K562 (cell line): ENCODE measurements around the gene ZBTB16. TPM values are rescaled to one million over a fixed set of nuclear protein-coding genes. Genes with fewer than 3 reads are reported as not detected.
A peak's percentile ranks its signal among the peaks of the same experiment; 100 is the strongest.

Experiments used
- ATAC-seq: fragments of 200-7000 bp; cut with Tn5 transposase; 3 replicates; pipeline ENCODE4 v1.9.1; 2020; ENCODE audit warnings: moderate library complexity
- BruUV-seq: library from RNA; stranded (reverse); fragments of 400-500 nt; replicated peaks from 2 replicates; lab custom pipeline; 2021; lab: Mats Ljungman, UMichigan
- CTCF ChIA-PET: fragments of 300-600 bp; formaldehyde crosslinking; extraction: SDS; loops from one replicate; lab custom pipeline; 2021; ENCODE audit warnings: low intra/inter-chr PET ratio; lab: Yijun Ruan, JAX
- POLR2A ChIA-PET: fragments of 300-600, 350-650 bp; sonication (Branson Sonifier 250); formaldehyde crosslinking; extraction: SDS; loops from one replicate; lab custom pipeline; 2021; ENCODE audit warnings: antibody characterized with exemption, inconsistent platforms; lab: Yijun Ruan, JAX
- DNase-seq, 4 experiments: peaks; one replicate each; pipeline versions ENCODE4 v3.0.0 to v3.0.0-alpha.2; 2011 to 2018; ENCODE audit warnings: low spot score in 3 of 4, mixed read lengths in 3 of 4; ENCODE audit errors: extremely low read depth in 1 of 4
- FAIRE-seq: peaks from 2 replicates; lab custom pipeline; 2011; peaks lifted over from hg19 to GRCh38; lab: Jason Lieb, UNC
- H2AFZ ChIP-seq: 2 replicates; pipeline ENCODE4 v1.6.0; 2011; ENCODE audit warnings: low read depth, low read length, control low read depth, inconsistent platforms
- H3K27ac ChIP-seq: fragments of 200-600 bp; 3 replicates; pipeline ENCODE4 v1.8.0; 2011; ENCODE audit warnings: low read depth, mild to moderate bottlenecking, control low read depth, inconsistent platforms, low read length, moderate library complexity, mixed read lengths; ENCODE audit errors: extremely low read depth
- H3K27me3 ChIP-seq, 2 experiments: fragments of 300-600 bp in 1 of 2; 2 replicates in 1 of 2; 3 replicates in 1 of 2; pipeline versions ENCODE4 v1.6.0 to v1.8.0; 2011; ENCODE audit warnings: inconsistent platforms in 2 of 2, low read length in 2 of 2, mild to moderate bottlenecking in 1 of 2, mixed read lengths in 1 of 2, moderate library complexity in 1 of 2; ENCODE audit not compliant: control insufficient read depth in 2 of 2, insufficient read depth in 2 of 2
- H3K36me3 ChIP-seq: fragments of 300-600 bp; 3 replicates; pipeline ENCODE4 v1.8.0; 2011; ENCODE audit warnings: mild to moderate bottlenecking, low read length, inconsistent platforms; ENCODE audit not compliant: control insufficient read depth, insufficient read depth
- H3K4me1 ChIP-seq, 2 experiments: fragments of 200-600 bp in 1 of 2; replicated peaks in 1 of 2; 2 replicates in 1 of 2; 3 replicates in 1 of 2; pipeline versions ENCODE4 v1.5.1 to v1.8.0; 2011; ENCODE audit warnings: inconsistent platforms in 2 of 2, low read length in 2 of 2, mild to moderate bottlenecking in 1 of 2, mixed read lengths in 1 of 2, moderate library complexity in 1 of 2; ENCODE audit not compliant: control insufficient read depth in 2 of 2, insufficient read depth in 2 of 2
- H3K4me2 ChIP-seq: 2 replicates; pipeline ENCODE4 v1.6.1; 2011; ENCODE audit warnings: low read length, control low read depth, inconsistent platforms, mixed read lengths; ENCODE audit not compliant: insufficient read depth
- H3K4me3 ChIP-seq: fragments of 200-600 bp; sonication (generic), shearing (Covaris generic); 2 replicates; pipeline ENCODE4 v1.5.1; 2016; ENCODE audit warnings: control low read depth, inconsistent platforms
- H3K79me2 ChIP-seq: fragments of 200-600 bp; 3 replicates; pipeline ENCODE4 v1.8.0; 2011; ENCODE audit warnings: low read length, inconsistent platforms; ENCODE audit not compliant: control insufficient read depth, insufficient read depth
- H3K9ac ChIP-seq, 2 experiments: 2 replicates each; pipeline versions ENCODE4 v1.6.0 to v1.6.1; 2011; ENCODE audit warnings: low read depth in 2 of 2, low read length in 2 of 2, control low read depth in 1 of 2, inconsistent platforms in 1 of 2, mild to moderate bottlenecking in 1 of 2, mixed read lengths in 1 of 2; ENCODE audit not compliant: insufficient read depth in 1 of 2
- H3K9me1 ChIP-seq: one replicate; pipeline ENCODE4 v1.6.0; 2011; ENCODE audit warnings: inconsistent platforms, mild to moderate bottlenecking, low read length, moderate library complexity; ENCODE audit not compliant: control insufficient read depth, insufficient read depth
- H3K9me3 ChIP-seq: replicated peaks from 2 replicates; pipeline ENCODE4 v1.5.1; 2011; ENCODE audit warnings: low read depth, low read length, inconsistent platforms; ENCODE audit not compliant: control insufficient read depth, insufficient read depth
- H4K20me1 ChIP-seq: replicated peaks from 2 replicates; pipeline ENCODE4 v1.6.1; 2011; ENCODE audit warnings: low read length, inconsistent platforms, mixed read lengths; ENCODE audit not compliant: control insufficient read depth, insufficient read depth
- BCOR ChIP-seq: fragments of 450-650 bp; IDR thresholded peaks from 2 replicates; pipeline ENCODE4 v1.6.1; 2016
- KDM1A ChIP-seq, 2 experiments: fragments of 450-650 bp; IDR thresholded peaks; 2 replicates each; pipeline ENCODE4 v1.6.1; 2016; ENCODE audit warnings: mild to moderate bottlenecking in 2 of 2
- RBM25 ChIP-seq: fragments of 200-400 bp; formaldehyde crosslinking; IDR thresholded peaks from 2 replicates; pipeline ENCODE4 v1.6.1; 2018; ENCODE audit warnings: low read length, low read depth, moderate library complexity; ENCODE audit not compliant: severe bottlenecking
- WGBS: fragments of 100-300 bp; shearing (Covaris generic); methylation state at CpG from one replicate; pipeline ENCODE4 v1.1.6; 2016; ENCODE audit warnings: low coverage, mixed read lengths; ENCODE audit not compliant: insufficient coverage; ENCODE audit errors: missing lambda C conversion rate; 5-methylcytosine and 5-hydroxymethylcytosine counted together
- in situ Hi-C: fragments of 300-500 bp; cut with MboI; formaldehyde crosslinking; loops from 4 replicates; pipeline ENCODE4 v1.15.0; 2018; ENCODE audit warnings: inconsistent platforms, mixed read lengths
- intact Hi-C: fragments of 100-400 bp; cut with micrococcal nuclease; formaldehyde crosslinking; loops from 2 replicates; pipeline ENCODE4 v1.14.2; 2022
- polyA plus RNA-seq, 8 experiments: library from polyadenylated mRNA; depleted of rRNA in 4 of 8; stranded (reverse) in 5 of 8; unstranded in 3 of 8; fragments of >200 nt; fragmentation: Nextera tagmentation in 2 of 8; fragmentation: Illumina TruSeq in 1 of 8; extraction: Ambion mirVana in 2 of 8; extraction: Trizol in 1 of 8; gene quantifications; 2 replicates each; pipeline versions ENCODE4 v1.2.1 to v1.2.3, GENCODE V29; 2011 to 2014; ENCODE audit warnings: inconsistent platforms in 1 of 8, missing spikeins in 1 of 8
- total RNA-seq, 7 experiments: library from RNA; depleted of rRNA in 6 of 7; stranded (reverse); fragments of >200 nt in 6 of 7; fragmentation: Illumina TruSeq in 2 of 7; extraction: Trizol in 2 of 7; gene quantifications; 2 replicates each; pipeline versions ENCODE4 v1.2.1 to v1.2.3, GENCODE V29; 2011 to 2021; ENCODE audit warnings: low replicate concordance in 1 of 7
- TF ChIP-seq, protein P1 (sequence below): fragments of 250-450 bp; sonication (Bioruptor Pico); IDR thresholded peaks from 2 replicates; pipeline ENCODE4 v1.4.0; 2020; ENCODE audit warnings: mild to moderate bottlenecking, moderate library complexity, borderline replicate concordance

The ZBTB16 gene
- total and polyA plus RNA-seq, 9 of the 15 experiments (the other 6 are each of a cell fraction or from before 2014, with no cell fraction given) = 0.06 to 0.40 (median 0.24) TPM; not detected in 4

DNA sequence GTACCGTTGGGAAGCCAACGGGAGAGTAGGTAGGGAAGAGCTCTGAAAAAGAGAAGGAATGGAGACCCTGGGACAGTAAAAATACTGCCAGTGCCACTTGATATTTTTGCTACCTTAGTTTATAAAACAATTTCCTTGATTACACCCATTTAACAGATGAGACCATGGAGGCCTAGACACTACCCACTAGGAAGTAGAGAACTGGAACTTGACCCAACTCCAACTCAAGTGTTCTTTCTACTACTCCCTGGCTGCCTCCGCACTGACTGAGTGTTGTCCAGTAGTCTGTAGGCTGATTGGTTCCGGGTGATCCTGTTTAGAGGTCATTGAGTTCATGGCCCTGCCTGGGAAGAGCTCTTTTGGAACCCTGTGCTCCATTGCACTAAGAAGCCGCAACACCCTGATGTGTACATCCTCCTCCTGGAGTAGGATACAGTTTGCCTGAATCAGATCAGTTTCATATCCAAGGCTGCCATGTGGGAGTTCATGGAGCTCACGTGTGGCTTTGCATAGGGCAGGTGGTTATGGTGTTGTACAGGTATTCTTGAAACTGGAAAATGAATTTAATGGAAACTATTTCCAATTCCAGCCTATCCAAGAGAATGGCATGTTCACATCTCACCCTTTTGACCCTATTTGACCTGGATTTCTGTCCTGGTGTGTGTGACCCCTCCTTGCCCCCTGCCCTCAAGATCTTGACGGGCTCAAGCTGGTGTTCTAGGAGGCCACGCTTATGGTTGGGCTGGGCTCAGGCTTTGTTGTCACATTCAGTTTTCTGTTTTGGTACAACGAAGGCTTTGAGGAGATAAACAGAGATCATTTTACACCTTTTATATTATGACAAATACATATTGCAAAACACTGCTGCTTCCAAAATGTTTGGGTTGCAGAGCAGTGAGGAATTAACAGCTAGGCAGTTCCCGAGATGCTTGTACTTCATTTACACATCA lies 134.5 kb downstream of the ZBTB16 start:
- Histone ChIP-seq H3K9me3 (peaks cover 3% of the 10 kb centered on the region), H3K79me2 (no peaks in the 10 kb centered on the region), H3K4me1 (peaks cover 2% of the 10 kb centered on the region in 2 experiments; a peak in 3 of 5 replicates), H3K27ac (no peak overlapping the region), H3K4me2 (no peak overlapping the region), H3K9ac (no peak overlapping the region), H3K36me3 (no peaks in the 10 kb centered on the region), H3K27me3 (no peaks in the 10 kb centered on the region), H4K20me1 (no peaks in the 10 kb centered on the region), H3K4me3 (no peak overlapping the region), H2AFZ (0 out of 2 replicates have a peak overlapping the region, but pooled peaks have one; percentile 1), H3K9me1 (no peaks in the 10 kb centered on the region)
- CTCF ChIA-PET = no interaction called here
- intact Hi-C loops = loop anchor here (10.0 kb wide), 1 partner anchor 199 kb away; no protein-coding TSS in a partner anchor
- in situ Hi-C loops = no loop called here
- ATAC-seq = no peak
- no TSS peak for BruUV-seq
- peak; percentile 35 for FAIRE-seq
- no peak for DNase-seq
- POLR2A ChIA-PET = interaction anchor here (0.7 to 2.8 kb wide), 3 partner anchors 11 to 19 kb away, joined by 3 to 14 read pairs (median 3); no protein-coding TSS in a partner anchor
- TF ChIP-seq, protein P1, sequence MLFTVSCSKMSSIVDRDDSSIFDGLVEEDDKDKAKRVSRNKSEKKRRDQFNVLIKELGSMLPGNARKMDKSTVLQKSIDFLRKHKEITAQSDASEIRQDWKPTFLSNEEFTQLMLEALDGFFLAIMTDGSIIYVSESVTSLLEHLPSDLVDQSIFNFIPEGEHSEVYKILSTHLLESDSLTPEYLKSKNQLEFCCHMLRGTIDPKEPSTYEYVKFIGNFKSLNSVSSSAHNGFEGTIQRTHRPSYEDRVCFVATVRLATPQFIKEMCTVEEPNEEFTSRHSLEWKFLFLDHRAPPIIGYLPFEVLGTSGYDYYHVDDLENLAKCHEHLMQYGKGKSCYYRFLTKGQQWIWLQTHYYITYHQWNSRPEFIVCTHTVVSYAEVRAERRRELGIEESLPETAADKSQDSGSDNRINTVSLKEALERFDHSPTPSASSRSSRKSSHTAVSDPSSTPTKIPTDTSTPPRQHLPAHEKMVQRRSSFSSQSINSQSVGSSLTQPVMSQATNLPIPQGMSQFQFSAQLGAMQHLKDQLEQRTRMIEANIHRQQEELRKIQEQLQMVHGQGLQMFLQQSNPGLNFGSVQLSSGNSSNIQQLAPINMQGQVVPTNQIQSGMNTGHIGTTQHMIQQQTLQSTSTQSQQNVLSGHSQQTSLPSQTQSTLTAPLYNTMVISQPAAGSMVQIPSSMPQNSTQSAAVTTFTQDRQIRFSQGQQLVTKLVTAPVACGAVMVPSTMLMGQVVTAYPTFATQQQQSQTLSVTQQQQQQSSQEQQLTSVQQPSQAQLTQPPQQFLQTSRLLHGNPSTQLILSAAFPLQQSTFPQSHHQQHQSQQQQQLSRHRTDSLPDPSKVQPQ (CRISPR knock-in tag) = no peak
- peak in 1 of 2 experiments; percentile 56; a peak in 2 of 4 replicates for TF ChIP-seq KDM1A (IDR thresholded peaks at IDR 0.05)
- TF ChIP-seq BCOR = peak; percentile 62
- peak; percentile 87 for TF ChIP-seq RBM25
- WGBS = 62% methylated on average over 10 of the region's 10 CpGs
